Placental pericyte (primary cell): ENCODE measurements around the gene KDELR1. TPM values are rescaled to one million over a fixed set of nuclear protein-coding genes. Genes with fewer than 3 reads are reported as not detected.

ENCODE experiments used
- total RNA-seq: library from RNA; depleted of rRNA; stranded (reverse); fragments of >200 nt; gene quantifications from 2 replicates; pipeline ENCODE4 v1.2.3, GENCODE V29; 2012

KDELR1 gene
- total RNA-seq = 128 and 129 TPM in 2 replicates

GRCh38 chr19:48391100-48392005 is at the start of gene KDELR1:
Gene KDELR1 (minus strand): TSS chr19:48391551. CDS start chr19:48391358, 193 bp downstream.

GRCh38 chr19:48393559-48394330 is 2.4 kb upstream of the KDELR1 start, which contains the start of gene GRIN2D:
Gene GRIN2D (plus strand): TSS chr19:48393668. CDS start chr19:48398393, 4,725 bp downstream.

DNA sequence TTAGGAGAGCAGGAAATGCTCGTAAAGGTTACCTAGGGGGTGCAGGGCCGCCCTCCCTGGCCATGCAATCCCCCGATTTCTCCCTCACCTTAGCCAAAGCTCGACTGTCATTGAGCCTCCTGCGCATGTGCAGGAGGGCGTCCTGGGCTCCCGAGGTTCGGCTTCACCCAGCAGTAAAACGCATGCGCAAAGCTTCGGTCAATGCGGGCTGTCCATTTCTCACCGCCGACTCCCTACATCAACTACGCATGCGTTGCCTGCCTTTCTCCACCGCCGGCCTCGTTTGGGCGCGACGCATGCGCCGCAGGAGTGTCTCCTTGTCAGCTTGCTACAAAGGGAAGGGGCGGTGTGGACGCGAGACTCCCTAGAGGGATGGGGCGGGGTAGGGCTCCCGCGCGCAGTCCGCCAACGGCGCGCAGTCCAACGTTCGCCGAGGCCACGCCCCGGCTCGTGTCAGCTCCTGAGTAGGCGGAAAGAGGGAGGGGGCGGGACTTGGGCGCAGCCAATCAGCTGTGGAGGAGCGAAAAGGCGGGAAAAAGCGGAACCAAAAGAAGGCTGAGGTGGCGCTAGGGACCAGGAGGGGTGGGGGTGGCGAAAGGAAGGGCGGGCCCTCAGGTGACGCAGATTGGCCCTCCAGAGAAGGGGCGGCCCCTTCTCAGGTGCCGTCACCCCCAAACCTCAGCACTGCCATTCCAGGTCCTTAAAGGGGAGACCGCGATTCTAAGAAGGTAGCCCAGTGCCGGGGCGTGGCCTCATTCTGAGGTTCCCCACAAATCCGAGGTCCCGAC is 27.3 kb downstream of the KDELR1 start, which contains the start of the genes SYNGR4 and TMEM143:
Gene SYNGR4 (plus strand): TSS at position 558 of the 788 bp plus-strand sequence. CDS start 1,476 bp downstream, outside the sequence.
Gene TMEM143 (minus strand): TSS at position 131 of the 788 bp plus-strand sequence. CDS start 20 bp downstream, at position 111.

Other genes starting within 250 kb of the KDELR1 start
- gene LIG1, start 221.2 kb downstream of the KDELR1 start, total RNA-seq = 8.3 and 47.2 TPM in 2 replicates
- gene ZSWIM9, start 220.9 kb downstream of the KDELR1 start, total RNA-seq = 2.0 and 3.0 TPM in 2 replicates
- gene CARD8, start 135.6 kb downstream of the KDELR1 start, total RNA-seq = 13.1 and 32.8 TPM in 2 replicates
- 0.29 and 0.66 TPM in 2 replicates for gene ZNF114, start 121.5 kb downstream of the KDELR1 start, total RNA-seq
- gene EMP3, start 66.0 kb downstream of the KDELR1 start, total RNA-seq = 139 and 150 TPM in 2 replicates
- 3.3 and 5.0 TPM in 2 replicates for gene TMEM143, start 27.6 kb downstream of the KDELR1 start, total RNA-seq
- not detected in 2 replicates for gene SYNGR4, start 27.2 kb downstream of the KDELR1 start, total RNA-seq
- 5.0 and 7.2 TPM in 2 replicates for gene GRIN2D, start 2.1 kb upstream of the KDELR1 start, total RNA-seq
- 32.2 and 62.4 TPM in 2 replicates for gene GRWD1, start 54.4 kb upstream of the KDELR1 start, total RNA-seq
- gene KCNJ14, start 64.0 kb upstream of the KDELR1 start, total RNA-seq = 0.29 and 0.66 TPM in 2 replicates
- gene CYTH2, start 77.8 kb upstream of the KDELR1 start, total RNA-seq = 54.5 and 70.9 TPM in 2 replicates
- 0.14 TPM in 1 of 2 replicates, not detected in the other for gene LMTK3, start 120.3 kb upstream of the KDELR1 start, total RNA-seq
- gene SULT2B1, start 160.6 kb upstream of the KDELR1 start, total RNA-seq = 0.22 TPM in 1 of 2 replicates, not detected in the other
- gene SPACA4, start 215.2 kb upstream of the KDELR1 start, total RNA-seq = not detected in 2 replicates
- gene FAM83E, start 223.5 kb upstream of the KDELR1 start, total RNA-seq = 0.57 TPM in 1 of 2 replicates, not detected in the other
- 1,434 and 1,613 TPM in 2 replicates for gene RPL18, start 227.6 kb upstream of the KDELR1 start, total RNA-seq
- gene SPHK2, start 228.0 kb upstream of the KDELR1 start, total RNA-seq = 14.4 and 15.2 TPM in 2 replicates
- 1.1 and 4.8 TPM in 2 replicates for gene DBP, start 245.8 kb upstream of the KDELR1 start, total RNA-seq